Neural progenitor cell (in vitro differentiated cells): Measurements from ENCODE around the gene TENT4A. TPM values are rescaled to one million over a fixed set of nuclear protein-coding genes. Genes with fewer than 3 reads are reported as not detected.
A peak's percentile ranks its signal among the peaks of the same experiment; 100 is the strongest.

ENCODE experiments used
- DNase-seq: peaks from one replicate; pipeline ENCODE4 v3.0.0-alpha.2; 2016; ENCODE audit warnings: low spot score
- H2AFZ ChIP-seq: fragments of 200-600 bp; sonication (generic); replicated peaks from 2 replicates; pipeline ENCODE4 v1.6.1; 2016; ENCODE audit warnings: antibody characterized with exemption
- H3F3A ChIP-seq: fragments of 200-600 bp; sonication (generic); 2 replicates; pipeline ENCODE4 v1.6.1; 2016; ENCODE audit warnings: antibody characterized with exemption, low read depth
- H3K27ac ChIP-seq: fragments of 200-600 bp; sonication (generic); 2 replicates; pipeline ENCODE4 v1.5.1; 2016; ENCODE audit warnings: mild to moderate bottlenecking
- H3K27me3 ChIP-seq: fragments of 200-600 bp; sonication (generic); 2 replicates; pipeline ENCODE4 v1.6.1; 2016; ENCODE audit warnings: mild to moderate bottlenecking, moderate library complexity
- H3K36me3 ChIP-seq: fragments of 200-600 bp; sonication (generic); 2 replicates; pipeline ENCODE4 v1.5.1; 2016
- H3K4me1 ChIP-seq: fragments of 200-600 bp; sonication (generic); 2 replicates; pipeline ENCODE4 v1.6.1; 2016; ENCODE audit warnings: mixed run types
- H3K4me2 ChIP-seq: fragments of 200-600 bp; sonication (generic); 2 replicates; pipeline ENCODE4 v1.6.1; 2016
- H3K4me3 ChIP-seq: fragments of 200-600 bp; sonication (generic); 2 replicates; pipeline ENCODE4 v1.5.1; 2016
- H3K79me2 ChIP-seq: fragments of 200-600 bp; sonication (generic); 2 replicates; pipeline ENCODE4 v1.6.1; 2016; ENCODE audit warnings: low read depth
- H3K9ac ChIP-seq: fragments of 200-600 bp; sonication (generic); 2 replicates; pipeline ENCODE4 v1.6.1; 2016
- H3K9me3 ChIP-seq: fragments of 200-600 bp; sonication (generic); 2 replicates; pipeline ENCODE4 v1.5.1; 2016; ENCODE audit warnings: low read depth
- H4K20me1 ChIP-seq: fragments of 200-600 bp; sonication (generic); 2 replicates; pipeline ENCODE4 v1.6.1; 2016; ENCODE audit warnings: low read depth
- H3K27ac Mint-ChIP-seq: 3 replicates; pipeline ENCODE4 v1.8.0; 2021; ENCODE audit warnings: mixed read lengths
- H3K27me3 Mint-ChIP-seq: 2 replicates; pipeline ENCODE4 v1.8.0; 2022; ENCODE audit warnings: low read depth, mild to moderate bottlenecking, inconsistent platforms, moderate library complexity, mixed read lengths; ENCODE audit not compliant: insufficient read depth
- H3K36me3 Mint-ChIP-seq: 3 replicates; pipeline ENCODE4 v1.8.0; 2021; ENCODE audit warnings: mixed read lengths
- H3K4me1 Mint-ChIP-seq: 3 replicates; pipeline ENCODE4 v1.8.0; 2021; ENCODE audit warnings: mixed read lengths
- H3K4me3 Mint-ChIP-seq: 3 replicates; pipeline ENCODE4 v1.8.0; 2021; ENCODE audit warnings: mild to moderate bottlenecking, moderate library complexity, mixed read lengths
- H3K9me3 Mint-ChIP-seq: 3 replicates; pipeline ENCODE4 v1.8.0; 2020; ENCODE audit warnings: mixed read lengths
- EZH2 ChIP-seq: fragments of 200-600 bp; sonication (generic); IDR thresholded peaks from 2 replicates; pipeline ENCODE4 v1.6.1; 2017; ENCODE audit warnings: antibody characterized with exemption, mild to moderate bottlenecking, moderate library complexity
- EZH2phosphoT487 ChIP-seq: fragments of 200-600 bp; sonication (generic); IDR thresholded peaks from 2 replicates; pipeline ENCODE4 v1.6.1; 2017; ENCODE audit warnings: antibody characterized with exemption
- total RNA-seq: library from RNA; depleted of rRNA; stranded (reverse); fragments of >200 nt; gene quantifications from 2 replicates; pipeline ENCODE4 v1.2.3, GENCODE V29; 2015; ENCODE audit warnings: low replicate concordance
- TF ChIP-seq, protein P1 (sequence below): fragments of 200-600 bp; sonication (generic); IDR thresholded peaks from 2 replicates; pipeline ENCODE4 v1.5.1; 2017; ENCODE audit warnings: antibody characterized with exemption, mild to moderate bottlenecking

Gene TENT4A
- total RNA-seq, 1 donor from 2014 or later: 20.9 TPM

DNA sequence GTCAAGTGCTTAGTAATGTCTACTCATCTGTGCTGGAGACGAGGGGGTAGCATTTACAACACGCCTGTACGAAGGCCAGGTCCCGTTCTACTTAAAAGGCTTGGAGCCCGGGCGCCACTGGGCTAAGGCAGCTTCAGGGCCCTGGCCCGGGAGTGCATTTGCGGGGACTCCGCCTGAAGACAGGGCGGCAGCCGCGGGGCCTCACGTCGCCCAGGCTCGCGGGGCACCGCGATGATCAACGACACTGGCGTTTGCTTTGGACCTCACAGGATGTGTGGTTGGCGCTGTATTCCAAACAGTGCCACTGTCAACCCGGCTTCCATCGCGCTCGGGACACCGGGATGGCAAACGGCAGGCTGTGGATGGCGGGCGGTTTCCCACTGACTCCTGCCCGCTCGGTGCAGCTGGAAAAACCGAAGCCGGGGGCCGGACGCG is 1.1 kb upstream of the TENT4A start:
- peak; percentile 75 for DNase-seq
- TF ChIP-seq EZH2 (peak; percentile 59), EZH2phosphoT487 (no peak)
- Histone ChIP-seq H3K9me3 (no peaks in the 10 kb centered on the region), H3K79me2 (peaks cover 31% of the 10 kb centered on the region), H4K20me1 (peaks cover 28% of the 10 kb centered on the region), H3K4me1 (peaks cover 20% of the 10 kb centered on the region), H3K4me3 (peak overlapping the region; percentile 67), H3K4me2 (peak overlapping the region; percentile 86), H3K9ac (no peak overlapping the region), H3F3A (peaks cover 18% of the 10 kb centered on the region), H2AFZ (peak overlapping the region; percentile 69), H3K27ac (peak overlapping the region; percentile 85), H3K27me3 (peaks cover 23% of the 10 kb centered on the region), H3K36me3 (no peaks in the 10 kb centered on the region)
- peak overlapping the region; percentile 85 for H3K27ac Mint-ChIP-seq
- peak overlapping the region; percentile 88 for H3K4me3 Mint-ChIP-seq
- H3K27me3 Mint-ChIP-seq: peaks cover 10% of the 10 kb centered on the region
- H3K9me3 Mint-ChIP-seq: peaks cover 1% of the 10 kb centered on the region
- H3K36me3 Mint-ChIP-seq: peaks cover 5% of the 10 kb centered on the region
- peaks cover 47% of the 10 kb centered on the region for H3K4me1 Mint-ChIP-seq

DNA sequence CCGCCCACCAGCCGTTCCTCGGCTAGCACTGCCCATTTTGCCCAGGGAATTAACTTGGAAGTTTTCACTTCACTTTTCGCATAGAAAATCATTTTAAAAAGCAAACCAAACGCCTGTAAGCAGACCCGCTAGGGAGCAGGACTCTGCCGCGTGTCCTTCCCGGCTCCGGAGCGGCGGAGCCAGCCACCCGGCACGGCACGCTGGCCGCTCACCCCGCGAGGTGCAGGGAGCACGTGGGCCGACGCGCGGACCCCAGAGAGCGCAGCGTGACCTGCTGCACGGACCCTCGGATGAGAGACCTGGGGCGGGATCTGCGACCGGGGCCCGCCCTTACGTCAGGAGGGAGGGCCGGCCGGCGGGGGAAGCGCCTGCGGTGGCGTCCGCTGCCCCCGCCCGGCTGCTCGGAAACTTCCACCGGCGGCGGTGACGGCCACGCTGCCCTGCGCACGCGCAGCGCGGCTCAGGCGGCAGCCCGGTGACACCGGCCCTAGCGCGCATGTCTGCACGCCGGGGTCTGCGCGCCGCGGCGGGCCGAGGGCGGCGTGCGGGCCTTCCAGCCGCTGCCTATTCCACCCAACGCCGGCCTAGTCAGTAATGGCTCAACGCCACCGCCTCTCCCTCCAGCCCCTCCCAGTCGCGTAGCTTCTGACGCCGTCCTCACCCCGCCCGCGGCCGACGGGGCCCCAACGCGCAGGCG is 507 bp upstream of the TENT4A start:
- Histone ChIP-seq H3K9ac (no peak overlapping the region), H3K9me3 (no peaks in the 10 kb centered on the region), H2AFZ (peak overlapping the region; percentile 69), H3K4me3 (peak overlapping the region; percentile 67), H3F3A (peaks cover 18% of the 10 kb centered on the region), H4K20me1 (peaks cover 34% of the 10 kb centered on the region), H3K27me3 (peaks cover 23% of the 10 kb centered on the region), H3K4me2 (peak overlapping the region; percentile 86), H3K36me3 (no peaks in the 10 kb centered on the region), H3K27ac (peak overlapping the region; percentile 85), H3K4me1 (peaks cover 20% of the 10 kb centered on the region), H3K79me2 (peaks cover 36% of the 10 kb centered on the region)
- H3K4me3 Mint-ChIP-seq: peak overlapping the region; percentile 88
- H3K9me3 Mint-ChIP-seq: peaks cover 1% of the 10 kb centered on the region
- H3K27me3 Mint-ChIP-seq: peaks cover 10% of the 10 kb centered on the region
- H3K4me1 Mint-ChIP-seq: peaks cover 53% of the 10 kb centered on the region
- TF ChIP-seq EZH2phosphoT487 (no peak), EZH2 (no peak)
- TF ChIP-seq, protein P1, sequence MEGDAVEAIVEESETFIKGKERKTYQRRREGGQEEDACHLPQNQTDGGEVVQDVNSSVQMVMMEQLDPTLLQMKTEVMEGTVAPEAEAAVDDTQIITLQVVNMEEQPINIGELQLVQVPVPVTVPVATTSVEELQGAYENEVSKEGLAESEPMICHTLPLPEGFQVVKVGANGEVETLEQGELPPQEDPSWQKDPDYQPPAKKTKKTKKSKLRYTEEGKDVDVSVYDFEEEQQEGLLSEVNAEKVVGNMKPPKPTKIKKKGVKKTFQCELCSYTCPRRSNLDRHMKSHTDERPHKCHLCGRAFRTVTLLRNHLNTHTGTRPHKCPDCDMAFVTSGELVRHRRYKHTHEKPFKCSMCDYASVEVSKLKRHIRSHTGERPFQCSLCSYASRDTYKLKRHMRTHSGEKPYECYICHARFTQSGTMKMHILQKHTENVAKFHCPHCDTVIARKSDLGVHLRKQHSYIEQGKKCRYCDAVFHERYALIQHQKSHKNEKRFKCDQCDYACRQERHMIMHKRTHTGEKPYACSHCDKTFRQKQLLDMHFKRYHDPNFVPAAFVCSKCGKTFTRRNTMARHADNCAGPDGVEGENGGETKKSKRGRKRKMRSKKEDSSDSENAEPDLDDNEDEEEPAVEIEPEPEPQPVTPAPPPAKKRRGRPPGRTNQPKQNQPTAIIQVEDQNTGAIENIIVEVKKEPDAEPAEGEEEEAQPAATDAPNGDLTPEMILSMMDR: no peak
- peak; percentile 97 for DNase-seq
- no peak overlapping the region for H3K27ac Mint-ChIP-seq
- peaks cover 5% of the 10 kb centered on the region for H3K36me3 Mint-ChIP-seq

DNA sequence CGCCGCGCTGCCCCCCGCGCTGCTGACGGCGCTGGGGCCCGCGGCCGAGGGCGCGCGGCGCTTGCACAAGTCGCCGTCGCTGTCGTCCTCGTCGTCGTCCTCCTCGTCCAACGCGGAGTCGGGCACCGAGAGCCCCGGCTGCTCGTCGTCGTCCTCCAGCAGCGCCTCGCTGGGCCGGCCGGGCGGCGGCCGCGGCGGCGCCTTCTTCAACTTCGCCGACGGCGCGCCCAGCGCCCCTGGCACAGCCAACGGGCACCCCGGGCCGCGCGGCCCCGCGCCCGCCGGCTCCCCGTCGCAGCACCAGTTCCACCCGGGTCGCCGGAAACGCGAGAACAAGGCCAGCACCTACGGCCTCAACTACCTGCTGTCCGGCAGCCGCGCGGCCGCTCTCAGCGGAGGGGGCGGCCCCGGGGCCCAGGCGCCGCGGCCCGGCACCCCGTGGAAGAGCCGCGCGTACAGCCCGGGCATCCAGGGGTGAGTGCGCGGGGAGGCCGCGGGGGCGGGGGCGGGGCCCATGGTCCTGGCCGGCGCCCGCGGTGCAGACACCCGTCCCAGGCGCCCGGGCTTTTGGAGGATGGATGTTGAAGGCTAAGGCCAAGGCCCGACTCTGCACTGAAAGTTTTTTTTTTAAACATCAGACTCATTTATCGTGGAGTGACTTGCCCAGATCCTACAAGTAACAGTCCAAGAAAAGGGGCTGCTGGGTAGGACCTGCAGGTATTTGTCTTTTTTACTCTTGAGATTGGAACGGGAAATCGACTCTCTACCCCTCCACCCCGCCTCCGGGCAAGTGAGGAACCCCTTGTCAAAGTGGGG is 1.2 kb downstream of the TENT4A start:
- DNase-seq: peak; percentile 70
- H3K36me3 ChIP-seq: no peaks in the 10 kb centered on the region
- Mint-ChIP-seq H3K27ac (no peak overlapping the region), H3K4me3 (peak overlapping the region; percentile 92), H3K9me3 (peaks cover 1% of the 10 kb centered on the region), H3K36me3 (peaks cover 18% of the 10 kb centered on the region), H3K27me3 (peaks cover 10% of the 10 kb centered on the region), H3K4me1 (peaks cover 63% of the 10 kb centered on the region)
- H3K79me2 ChIP-seq: peaks cover 54% of the 10 kb centered on the region
- no peak overlapping the region for H2AFZ ChIP-seq
- peak overlapping the region; percentile 93 for H3K4me3 ChIP-seq
- no peaks in the 10 kb centered on the region for H3K9me3 ChIP-seq
- peaks cover 18% of the 10 kb centered on the region for H3F3A ChIP-seq
- peak overlapping the region; percentile 97 for H3K4me2 ChIP-seq
- no peak overlapping the region for H3K27ac ChIP-seq
- peaks cover 51% of the 10 kb centered on the region for H4K20me1 ChIP-seq
- peak overlapping the region; percentile 17 for H3K9ac ChIP-seq
- TF ChIP-seq EZH2phosphoT487: no peak
- TF ChIP-seq EZH2: no peak
- TF ChIP-seq, protein P1: no peak
- peaks cover 24% of the 10 kb centered on the region for H3K4me1 ChIP-seq
- peaks cover 23% of the 10 kb centered on the region for H3K27me3 ChIP-seq
